Fibroblast of lung (primary cell): ENCODE measurements around the gene ARHGAP12. TPM values are rescaled to one million over a fixed set of nuclear protein-coding genes. Genes with fewer than 3 reads are reported as not detected.

Source experiments
- DNase-seq, 2 donors: peaks; one replicate each; pipeline versions ENCODE4 v3.0.0 to v3.0.0-alpha.2; 2010; ENCODE audit warnings: low read depth in 2 of 2
- H2AFZ ChIP-seq: 2 replicates; pipeline ENCODE4 v1.5.1; 2012; ENCODE audit warnings: low read length, control low read depth, inconsistent platforms
- H3K27ac ChIP-seq: 2 replicates; pipeline ENCODE4 v1.5.1; 2011; ENCODE audit warnings: low read length, control low read depth; ENCODE audit not compliant: insufficient read depth
- H3K27me3 ChIP-seq: 2 replicates; pipeline ENCODE4 v1.5.1; 2011; ENCODE audit warnings: mild to moderate bottlenecking, low read length; ENCODE audit not compliant: control insufficient read depth, insufficient read depth
- H3K36me3 ChIP-seq: 2 replicates; pipeline ENCODE4 v1.5.1; 2011; ENCODE audit warnings: low read length; ENCODE audit not compliant: control insufficient read depth, insufficient read depth
- H3K4me1 ChIP-seq: 2 replicates; pipeline ENCODE4 v1.5.1; 2011; ENCODE audit warnings: low read length; ENCODE audit not compliant: control insufficient read depth, insufficient read depth; ENCODE audit errors: extremely low read depth
- H3K4me2 ChIP-seq: 2 replicates; pipeline ENCODE4 v1.5.1; 2011; ENCODE audit warnings: low read length, control low read depth; ENCODE audit not compliant: insufficient read depth; ENCODE audit errors: extremely low read depth
- H3K4me3 ChIP-seq, 4 experiments: fragments of 200-600 bp in 1 of 4; sonication (generic) in 1 of 4; replicated peaks in 1 of 4; 2 replicates each; pipeline ENCODE4 v1.5.1; 2011 to 2016; ENCODE audit warnings: low read length in 4 of 4, low read depth in 3 of 4, mild to moderate bottlenecking in 3 of 4, control low read depth in 2 of 4, inconsistent platforms in 1 of 4, mixed read lengths in 1 of 4; ENCODE audit not compliant: insufficient read depth in 1 of 4; ENCODE audit errors: control extremely low read depth in 1 of 4
- H3K79me2 ChIP-seq: 2 replicates; pipeline ENCODE4 v1.5.1; 2012; ENCODE audit warnings: mild to moderate bottlenecking, low read length, inconsistent platforms; ENCODE audit not compliant: control insufficient read depth, insufficient read depth
- H3K9ac ChIP-seq: 2 replicates; pipeline ENCODE4 v1.5.1; 2011; ENCODE audit warnings: mild to moderate bottlenecking, low read length, control low read depth; ENCODE audit not compliant: insufficient read depth
- H3K9me3 ChIP-seq: 2 replicates; pipeline ENCODE4 v1.5.1; 2012; ENCODE audit warnings: low read depth, low read length; ENCODE audit not compliant: control insufficient read depth, insufficient read depth
- H4K20me1 ChIP-seq: 2 replicates; pipeline ENCODE4 v1.5.1; 2011; ENCODE audit warnings: low read length; ENCODE audit not compliant: control insufficient read depth, insufficient read depth; ENCODE audit errors: extremely low read depth
- CTCF ChIP-seq, 2 donors: IDR thresholded peaks in 1 of 2; conservative IDR thresholded peaks in 1 of 2; 1 replicate in 1 of 2; 2 replicates in 1 of 2; pipeline ENCODE4 v1.5.1; 2011 to 2012; ENCODE audit warnings: low read length in 2 of 2, control low read depth in 1 of 2, inconsistent platforms in 1 of 2, low read depth in 1 of 2, mild to moderate bottlenecking in 1 of 2
- EZH2 ChIP-seq: IDR thresholded peaks from 2 replicates; pipeline ENCODE4 v1.5.1; 2012; ENCODE audit warnings: low read length, control low read depth, mild to moderate bottlenecking; ENCODE audit errors: missing control alignments
- polyA plus RNA-seq, 2 donors: library from polyadenylated mRNA; depleted of rRNA in 1 of 2; stranded (reverse) in 1 of 2; unstranded in 1 of 2; fragments of >200 nt; gene quantifications; 2 replicates each; pipeline ENCODE4 v1.2.1, GENCODE V29; 2011 to 2012; ENCODE audit warnings: missing spikeins in 1 of 2
- total RNA-seq: library from RNA; depleted of rRNA; stranded (reverse); fragments of >200 nt; gene quantifications from 2 replicates; pipeline ENCODE4 v1.2.1, GENCODE V29; 2014

The ARHGAP12 gene
- total and polyA plus RNA-seq, 2 donors (not counting 1 experiment from before 2014, with no cell fraction given) = 24.0 to 63.1 TPM

GRCh38 chr10:31959461-31960173 lies 31.0 kb upstream of the ARHGAP12 start:
- no peaks in the 10 kb centered on the region for H4K20me1 ChIP-seq
- no peaks in the 10 kb centered on the region for H3K9me3 ChIP-seq
- no peak for DNase-seq
- H3K36me3 ChIP-seq = no peaks in the 10 kb centered on the region
- TF ChIP-seq EZH2 (no peak), CTCF (conservative IDR thresholded peaks at IDR 0.05 in 1 of 2, IDR thresholded peaks at IDR 0.05 in 1 of 2; ENCODE audit: low read depth in 1 of 2, low read length in 2 of 2) (no peak)
- H2AFZ ChIP-seq = no peak overlapping the region
- no peak overlapping the region for H3K27ac ChIP-seq
- no peak overlapping the region for H3K4me2 ChIP-seq
- H3K9ac ChIP-seq = no peak overlapping the region
- H3K79me2 ChIP-seq = no peaks in the 10 kb centered on the region
- no peaks in the 10 kb centered on the region for H3K27me3 ChIP-seq
- H3K4me3 ChIP-seq = no peak overlapping the region
- H3K4me1 ChIP-seq = no peaks in the 10 kb centered on the region

- no peak for DNase-seq
- Histone ChIP-seq H4K20me1 (no peaks in the 10 kb centered on the region), H3K27ac (no peak overlapping the region), H3K4me3 (no peak overlapping the region), H3K9ac (no peak overlapping the region), H3K9me3 (no peaks in the 10 kb centered on the region), H3K4me2 (no peak overlapping the region), H2AFZ (no peak overlapping the region), H3K4me1 (no peaks in the 10 kb centered on the region), H3K36me3 (no peaks in the 10 kb centered on the region), H3K79me2 (no peaks in the 10 kb centered on the region), H3K27me3 (no peaks in the 10 kb centered on the region)
- TF ChIP-seq CTCF (conservative IDR thresholded peaks at IDR 0.05 in 1 of 2, IDR thresholded peaks at IDR 0.05 in 1 of 2; ENCODE audit: low read depth in 1 of 2, low read length in 2 of 2) (no peak), EZH2 (no peak)
These were observed 30.2 kb upstream of the ARHGAP12 start for GRCh38 chr10:31958856-31959255.

- Histone ChIP-seq H3K27me3 (no peaks in the 10 kb centered on the region), H3K4me3 (no peak overlapping the region), H3K9ac (no peak overlapping the region), H3K4me2 (no peak overlapping the region), H2AFZ (no peak overlapping the region), H3K79me2 (no peaks in the 10 kb centered on the region), H4K20me1 (no peaks in the 10 kb centered on the region), H3K9me3 (no peaks in the 10 kb centered on the region), H3K27ac (no peak overlapping the region), H3K4me1 (no peaks in the 10 kb centered on the region), H3K36me3 (no peaks in the 10 kb centered on the region)
- no peak for DNase-seq
- TF ChIP-seq EZH2 (no peak), CTCF (conservative IDR thresholded peaks at IDR 0.05 in 1 of 2, IDR thresholded peaks at IDR 0.05 in 1 of 2; ENCODE audit: low read depth in 1 of 2, low read length in 2 of 2) (no peak)
These were observed 27.7 kb upstream of the ARHGAP12 start for GRCh38 chr10:31956200-31956946.
